Psoas muscle (tissue), 8 donors: ENCODE measurements around the gene GSTO1. TPM values are rescaled to one million over a fixed set of nuclear protein-coding genes. Genes with fewer than 3 reads are reported as not detected.
"Not testable (repeated sequence)": the region's sequence is repeated elsewhere in the genome, so short reads cannot be mapped to it uniquely, and the experiment has no call there.

Experiments
- ATAC-seq, 4 donors: fragments of 200-7000 bp; cut with Tn5 transposase; one replicate each; pipeline ENCODE4 v1.9.1; 2020; ENCODE audit warnings: moderate library complexity in 3 of 4, mild to moderate bottlenecking in 2 of 4
- DNase-seq, 2 donors: peaks; one replicate each; pipeline ENCODE4 v3.0.0-alpha.2; 2020
- H3K27ac ChIP-seq: fragments of 200-600 bp; one replicate; pipeline ENCODE4 v1.8.0; 2022
- H3K27me3 ChIP-seq, 3 donors: fragments of 200-600 bp in 1 of 3; one replicate each; pipeline versions ENCODE4 v1.6.1 to v1.8.0; 2013 to 2022; ENCODE audit warnings: low read length in 2 of 3, mild to moderate bottlenecking in 2 of 3, moderate library complexity in 1 of 3; ENCODE audit not compliant: insufficient read depth in 3 of 3
- H3K36me3 ChIP-seq, 2 donors: fragments of 200-600 bp in 1 of 2; one replicate each; pipeline versions ENCODE4 v1.6.1 to v1.8.0; 2013 to 2022; ENCODE audit warnings: low read depth in 1 of 2, mild to moderate bottlenecking in 1 of 2, moderate library complexity in 1 of 2; ENCODE audit not compliant: insufficient read depth in 1 of 2
- H3K4me1 ChIP-seq: fragments of 200-600 bp; one replicate; pipeline ENCODE4 v1.8.0; 2022
- H3K4me3 ChIP-seq: fragments of 200-600 bp; one replicate; pipeline ENCODE4 v1.8.0; 2022; ENCODE audit warnings: mild to moderate bottlenecking
- H3K9me3 ChIP-seq: fragments of 200-600 bp; one replicate; pipeline ENCODE4 v1.8.0; 2022
- CTCF ChIP-seq: fragments of 200-600 bp; IDR thresholded peaks from one replicate; pipeline ENCODE4 v1.8.0; 2022; ENCODE audit warnings: antibody characterized with exemption
- WGBS, 3 donors: extraction: QIAGEN DNeasy Blood & Tissue Kit; methylation state at CpG; one replicate each; pipeline versions ENCODE4 v1.1.6 to v1.1.7; 2013; 5-methylcytosine and 5-hydroxymethylcytosine counted together
- intact Hi-C, 2 donors: fragments of 100-400 bp; cut with DNase I; formaldehyde crosslinking; loops; one replicate each; pipeline versions ENCODE4 v1.11.0 to v1.14.2; 2022
- polyA plus RNA-seq, 3 donors: library from polyadenylated mRNA; stranded (reverse); fragments of 200-250 nt; gene quantifications; one replicate each; pipeline ENCODE4 v1.2.3, GENCODE V29; 2013
- total RNA-seq, 4 donors: library from RNA; stranded (reverse); fragmentation: NEBNext Ultra II Directional in 2 of 4; extraction: Animal tissue kit (Norgen Biotek cat#: 25700) in 2 of 4; gene quantifications; one replicate each; pipeline versions ENCODE4 v1.2.1 to v1.2.4, GENCODE V29; 2021 to 2023
- donor health status: healthy with polysubstance abuse.
- donor health status: DM: no; HTN: no; CAD: no; lungs with moderate emphysema.
- donor health status: Bipolar disorder and iron deficiency.
- donor health status: healthy.
- donor health status: DM: yes; HTN: yes; CAD: no.
- donor health status: DM: no; HTN: no; CAD: no.
- donor health status: DM: no; HTN: no; CAD: no.
- donor health status: DM: yes; HTN: yes; CAD: no.

GSTO1 gene
- total and polyA plus RNA-seq, 7 donors, result 73.7 to 742 (median 120) TPM

GRCh38 chr10:104245066-104245632, 9.5 kb upstream of the GSTO1 start:
- intact Hi-C loops, result no loop called here
- WGBS, 3 donors, result 96 to 98% (median 97%) methylated on average over 23 to 34 of the region's 34 CpGs
- no peaks in the 10 kb centered on the region for H3K9me3 ChIP-seq

GRCh38 chr10:104246976-104247375, 7.7 kb upstream of the GSTO1 start:
- H3K36me3 ChIP-seq, result no peaks in the 10 kb centered on the region
- H3K4me3 ChIP-seq, result no peak overlapping the region
- DNase-seq, result no peak
- no peak for TF ChIP-seq CTCF
- no peaks in the 10 kb centered on the region for H3K9me3 ChIP-seq
- H3K4me1 ChIP-seq, result no peaks in the 10 kb centered on the region
- H3K27me3 ChIP-seq, result no peaks in the 10 kb centered on the region
- H3K27ac ChIP-seq, result no peak overlapping the region
- WGBS, 3 donors, result 45 to 51% (median 46%) methylated on average over 2 of the region's 2 CpGs
- ATAC-seq, result peak in 1 of 4 donors; percentile 44
- intact Hi-C loops, result no loop called here

More at GRCh38 chr10:104245066-104245632, 9.5 kb upstream of the GSTO1 start:
- DNase-seq (no peak), ATAC-seq (no peak)
- TF ChIP-seq CTCF, result no peak
- Histone ChIP-seq H3K36me3 (no peaks in the 10 kb centered on the region), H3K27ac (no peak overlapping the region), H3K4me1 (no peaks in the 10 kb centered on the region), H3K27me3 (no peaks in the 10 kb centered on the region), H3K4me3 (no peak overlapping the region)

- no peak for DNase-seq
- Histone ChIP-seq H3K9me3 (no peaks in the 10 kb centered on the region), H3K27me3 (no peaks in the 10 kb centered on the region), H3K4me3 (no peak overlapping the region), H3K36me3 (no peaks in the 10 kb centered on the region), H3K27ac (no peak overlapping the region), H3K4me1 (no peaks in the 10 kb centered on the region)
- WGBS, 3 donors, result 81 to 83% (median 83%) methylated on average over 3 of the region's 3 CpGs
- intact Hi-C loops, result no loop called here
- ATAC-seq, result no peak
- TF ChIP-seq CTCF, result no peak
Measured at GRCh38 chr10:104247513-104248146, 7.1 kb upstream of the GSTO1 start.

GRCh38 chr10:104248931-104249330, 5.8 kb upstream of the GSTO1 start:
- H3K4me3 ChIP-seq, ATAC-seq, intact Hi-C loops, H3K9me3 ChIP-seq, H3K36me3 ChIP-seq, H3K27ac ChIP-seq, DNase-seq, H3K27me3 ChIP-seq, H3K4me1 ChIP-seq: not testable (repeated sequence)
- WGBS, 3 donors, result 63 to 65% (median 65%) methylated on average over 11 of the region's 11 CpGs

- ATAC-seq, result no peak
Measured at GRCh38 chr10:104250371-104250770, 4.3 kb upstream of the GSTO1 start.

More at GRCh38 chr10:104250371-104250770, 4.3 kb upstream of the GSTO1 start:
- Histone ChIP-seq H3K36me3 (no peaks in the 10 kb centered on the region), H3K4me3 (no peak overlapping the region), H3K9me3 (no peaks in the 10 kb centered on the region), H3K27me3 (no peaks in the 10 kb centered on the region), H3K4me1 (no peaks in the 10 kb centered on the region), H3K27ac (no peak overlapping the region)
- TF ChIP-seq CTCF, result no peak
- intact Hi-C loops, result loop anchor here in 1 of 2 donors (10.0 kb wide), 1 partner anchor 126 kb away; the partner anchor contains the start of gene SFR1
- WGBS, 3 donors, result 24 to 44% (median 36%) methylated on average over 1 of the region's 1 CpG
- DNase-seq, result no peak
